GM19193 (cell line): ENCODE data around the gene FAM118B.

Source experiments
- POLR2A ChIP-seq: IDR thresholded peaks from 4 replicates; pipeline ENCODE4 v1.6.1; 2011; ENCODE audit not compliant: insufficient read depth, insufficient read length; ENCODE audit errors: extremely low read depth

FAM118B gene

GRCh38 chr11:126268708-126269579 lies 57.4 kb downstream of the FAM118B start, which contains the start of the genes FOXRED1 and SRPRA:
FOXRED1 (plus strand) TSS chr11:126269154; CDS start chr11:126269207, 53 bp downstream.
SRPRA (minus strand) TSS chr11:126268895; CDS start chr11:126268804, 91 bp downstream.
- peak; percentile 95 for TF ChIP-seq POLR2A

GRCh38 chr11:126277322-126277721 lies 65.7 kb downstream of the FAM118B start:
- TF ChIP-seq POLR2A = no peak

- no peak for TF ChIP-seq POLR2A
Measured at GRCh38 chr11:126277780-126278179, 66.2 kb downstream of the FAM118B start.

GRCh38 chr11:126279191-126279590 lies 67.6 kb downstream of the FAM118B start:
- no peak for TF ChIP-seq POLR2A

GRCh38 chr11:126280595-126280994 lies 69.0 kb downstream of the FAM118B start:
- TF ChIP-seq POLR2A = no peak

- TF ChIP-seq POLR2A = no peak
Measured at GRCh38 chr11:126281245-126281644, 69.7 kb downstream of the FAM118B start.

GRCh38 chr11:126281666-126282175 lies 70.1 kb downstream of the FAM118B start:
- no peak for TF ChIP-seq POLR2A

GRCh38 chr11:126282361-126282735 lies 70.8 kb downstream of the FAM118B start:
- no peak for TF ChIP-seq POLR2A

- peak; percentile 64 for TF ChIP-seq POLR2A
Measured at GRCh38 chr11:126282736-126283591, 71.4 kb downstream of the FAM118B start, which contains the start of gene TIRAP. TIRAP (plus strand) TSS chr11:126283093; CDS start chr11:126290895, 7,802 bp downstream.

GRCh38 chr11:126284829-126285228 lies 73.2 kb downstream of the FAM118B start:
- no peak for TF ChIP-seq POLR2A

- no peak for TF ChIP-seq POLR2A
Measured at GRCh38 chr11:126288237-126288636, 76.7 kb downstream of the FAM118B start.

- no peak for TF ChIP-seq POLR2A
Measured at GRCh38 chr11:126290887-126291286, 79.3 kb downstream of the FAM118B start.

GRCh38 chr11:126293726-126294125 lies 82.1 kb downstream of the FAM118B start:
- TF ChIP-seq POLR2A = no peak

- no peak for TF ChIP-seq POLR2A
Measured at GRCh38 chr11:126297004-126297403, 85.4 kb downstream of the FAM118B start.
